Adrenal gland (tissue), 5 donors: ENCODE results near the gene KRT6B.

ENCODE experiments used
- CTCF ChIP-seq, 6 experiments: fragments of 450-650 bp in 4 of 6; fragments of 200-600 bp in 2 of 6; sonication (generic) in 1 of 6; IDR thresholded peaks; 1 replicate in 5 of 6; 2 replicates in 1 of 6; pipeline versions ENCODE4 v1.5.1 to v1.8.0; 2016 to 2021; ENCODE audit warnings: antibody characterized with exemption in 6 of 6, mild to moderate bottlenecking in 2 of 6, moderate library complexity in 1 of 6
- POLR2A ChIP-seq, 2 donors: fragments of 450-650 bp; IDR thresholded peaks; one replicate each; pipeline ENCODE4 v1.6.1; 2017; ENCODE audit warnings: antibody characterized with exemption in 2 of 2, mild to moderate bottlenecking in 2 of 2, moderate library complexity in 1 of 2
- donor health status: DM: no; HTN: no; CAD: no.

DNA sequence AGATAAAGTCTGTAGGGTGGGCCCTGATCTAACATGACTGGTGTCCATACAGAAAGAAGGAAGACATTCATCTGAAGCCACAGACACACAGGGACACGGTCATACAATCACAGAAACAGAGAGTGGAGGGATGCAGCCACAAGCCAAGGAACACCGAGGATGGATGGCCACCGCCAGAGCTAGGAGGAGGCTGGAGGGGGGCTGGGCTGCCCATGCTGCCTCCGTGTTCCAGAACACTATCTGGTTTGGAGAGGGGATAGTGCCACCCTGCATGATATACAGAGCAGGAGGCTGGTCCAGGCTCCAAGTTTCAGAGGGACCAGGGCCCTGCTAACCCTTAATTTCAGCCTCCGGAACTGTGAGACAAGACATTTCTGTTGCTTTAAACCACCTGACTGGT lies 26.5 kb downstream of the KRT6B start:
- TF ChIP-seq CTCF (IDR thresholded peaks at IDR 0.05) = no peak
- no peak for TF ChIP-seq POLR2A (IDR thresholded peaks at IDR 0.05)
